SK-N-MC (cell line): Measurements from ENCODE around the gene LRMDA.

ENCODE experiments used
- EZH2 ChIP-seq: fragments of 200-600 bp; sonication (generic); IDR thresholded peaks from one replicate; pipeline ENCODE4 v1.6.1; 2017; ENCODE audit warnings: antibody characterized with exemption
- POLR2AphosphoS5 ChIP-seq: IDR thresholded peaks from 2 replicates; pipeline ENCODE4 v1.6.1; 2012; ENCODE audit warnings: mild to moderate bottlenecking, low read depth, low read length, borderline replicate concordance

GRCh38 chr10:76245951-76246495 is 814.6 kb downstream of the LRMDA start:
- TF ChIP-seq POLR2AphosphoS5 (no peak), EZH2 (no peak)
